Activated CD8-positive, alpha-beta memory T cell treated with anti-CD3 and anti-CD28 coated beads for 48 hours (primary cell): ENCODE data around the gene ZC3H4.

Experiments
- DNase-seq, 3 experiments: peaks; one replicate each; pipeline ENCODE4 v3.0.0-alpha.2; 2020; ENCODE audit warnings: low read depth in 2 of 3, low spot score in 2 of 3

ZC3H4 gene

GRCh38 chr19:47022541-47023447 is 90.8 kb downstream of the ZC3H4 start:
- no peak for DNase-seq

- DNase-seq, result no peak
Observed at GRCh38 chr19:47022140-47022536, 91.4 kb downstream of the ZC3H4 start.

- no peak for DNase-seq
Observed at GRCh38 chr19:47021536-47022139, 91.9 kb downstream of the ZC3H4 start.

- no peak for DNase-seq
Observed at GRCh38 chr19:47020992-47021496, 92.5 kb downstream of the ZC3H4 start.

- DNase-seq, result no peak
Observed at GRCh38 chr19:47020132-47020805, 93.3 kb downstream of the ZC3H4 start.

GRCh38 chr19:47019431-47020041 is 94.0 kb downstream of the ZC3H4 start, which contains the start of gene NPAS1:
TSS of gene NPAS1 (plus strand) at chr19:47019837. CDS start at chr19:47021048, 1,211 bp downstream.
- DNase-seq, result no peak

- no peak for DNase-seq
Observed at GRCh38 chr19:47018923-47019322, 94.7 kb downstream of the ZC3H4 start.
